Choroid plexus epithelial cell (primary cell): ENCODE results near the gene TMPRSS11B.

Experiments used
- DNase-seq: peaks from one replicate; pipeline ENCODE4 v3.0.0-alpha.2; 2010; ENCODE audit warnings: low read depth
- H3K4me3 ChIP-seq: 2 replicates; pipeline ENCODE4 v1.5.1; 2011; ENCODE audit warnings: low read depth, mild to moderate bottlenecking, control low read depth, low read length, moderate library complexity
- CTCF ChIP-seq: conservative IDR thresholded peaks from 2 replicates; pipeline ENCODE4 v1.5.1; 2011; ENCODE audit warnings: low read depth, mild to moderate bottlenecking, control low read depth, inconsistent platforms, low read length, moderate library complexity

The TMPRSS11B gene

GRCh38 chr4:68259191-68259590 is 13.7 kb upstream of the TMPRSS11B start:
- H3K4me3 ChIP-seq = no peak overlapping the region

GRCh38 chr4:68257719-68258118 is 12.2 kb upstream of the TMPRSS11B start:
- TF ChIP-seq CTCF = no peak

More at GRCh38 chr4:68259191-68259590, 13.7 kb upstream of the TMPRSS11B start:
- TF ChIP-seq CTCF = no peak
- no peak for DNase-seq

GRCh38 chr4:68256284-68256683 is 10.8 kb upstream of the TMPRSS11B start:
- no peak for TF ChIP-seq CTCF
- DNase-seq = no peak
- no peak overlapping the region for H3K4me3 ChIP-seq

More at GRCh38 chr4:68257719-68258118, 12.2 kb upstream of the TMPRSS11B start:
- DNase-seq = no peak
- no peak overlapping the region for H3K4me3 ChIP-seq

- H3K4me3 ChIP-seq = no peak overlapping the region
- no peak for TF ChIP-seq CTCF
- no peak for DNase-seq
These were observed 4.8 kb upstream of the TMPRSS11B start for GRCh38 chr4:68250151-68250930.

GRCh38 chr4:68249434-68249833 is 3.9 kb upstream of the TMPRSS11B start:
- DNase-seq = no peak
- no peak for TF ChIP-seq CTCF

GRCh38 chr4:68240620-68241019 is 4.9 kb downstream of the TMPRSS11B start:
- TF ChIP-seq CTCF = no peak

More at GRCh38 chr4:68249434-68249833, 3.9 kb upstream of the TMPRSS11B start:
- no peak overlapping the region for H3K4me3 ChIP-seq

GRCh38 chr4:68228568-68228967 is 16.9 kb downstream of the TMPRSS11B start:
- DNase-seq = no peak
- no peak for TF ChIP-seq CTCF
- no peak overlapping the region for H3K4me3 ChIP-seq

More at GRCh38 chr4:68240620-68241019, 4.9 kb downstream of the TMPRSS11B start:
- no peak for DNase-seq
- H3K4me3 ChIP-seq = no peak overlapping the region
